Panc1 (cell line): ENCODE data around the gene KLC1.

Experiments used
- CTCF ChIP-seq: fragments of 450-650 bp; IDR thresholded peaks from 2 replicates; pipeline ENCODE4 v1.5.1; 2017; ENCODE audit warnings: mild to moderate bottlenecking
- POLR2AphosphoS5 ChIP-seq: IDR thresholded peaks from 2 replicates; pipeline ENCODE4 v1.6.1; 2012; ENCODE audit warnings: mild to moderate bottlenecking, low read depth, low read length, moderate library complexity
- SIN3A ChIP-seq: IDR thresholded peaks from 2 replicates; pipeline ENCODE4 v1.6.1; 2012; ENCODE audit warnings: low read depth, mild to moderate bottlenecking, low read length, moderate library complexity, borderline replicate concordance; ENCODE audit not compliant: insufficient read depth
- TCF7L2 ChIP-seq: IDR thresholded peaks from 2 replicates; pipeline ENCODE4 v1.6.1; 2011; ENCODE audit warnings: mild to moderate bottlenecking, low read depth, low read length, inconsistent platforms
- TF ChIP-seq, protein P1 (sequence below), 2 experiments: IDR thresholded peaks; 2 replicates each; pipeline ENCODE4 v1.6.1; 2011 to 2012; ENCODE audit warnings: low read depth in 2 of 2, control low read depth in 1 of 2, low read length in 1 of 2, mild to moderate bottlenecking in 1 of 2, moderate library complexity in 1 of 2; ENCODE audit not compliant: insufficient read depth in 1 of 2

DNA sequence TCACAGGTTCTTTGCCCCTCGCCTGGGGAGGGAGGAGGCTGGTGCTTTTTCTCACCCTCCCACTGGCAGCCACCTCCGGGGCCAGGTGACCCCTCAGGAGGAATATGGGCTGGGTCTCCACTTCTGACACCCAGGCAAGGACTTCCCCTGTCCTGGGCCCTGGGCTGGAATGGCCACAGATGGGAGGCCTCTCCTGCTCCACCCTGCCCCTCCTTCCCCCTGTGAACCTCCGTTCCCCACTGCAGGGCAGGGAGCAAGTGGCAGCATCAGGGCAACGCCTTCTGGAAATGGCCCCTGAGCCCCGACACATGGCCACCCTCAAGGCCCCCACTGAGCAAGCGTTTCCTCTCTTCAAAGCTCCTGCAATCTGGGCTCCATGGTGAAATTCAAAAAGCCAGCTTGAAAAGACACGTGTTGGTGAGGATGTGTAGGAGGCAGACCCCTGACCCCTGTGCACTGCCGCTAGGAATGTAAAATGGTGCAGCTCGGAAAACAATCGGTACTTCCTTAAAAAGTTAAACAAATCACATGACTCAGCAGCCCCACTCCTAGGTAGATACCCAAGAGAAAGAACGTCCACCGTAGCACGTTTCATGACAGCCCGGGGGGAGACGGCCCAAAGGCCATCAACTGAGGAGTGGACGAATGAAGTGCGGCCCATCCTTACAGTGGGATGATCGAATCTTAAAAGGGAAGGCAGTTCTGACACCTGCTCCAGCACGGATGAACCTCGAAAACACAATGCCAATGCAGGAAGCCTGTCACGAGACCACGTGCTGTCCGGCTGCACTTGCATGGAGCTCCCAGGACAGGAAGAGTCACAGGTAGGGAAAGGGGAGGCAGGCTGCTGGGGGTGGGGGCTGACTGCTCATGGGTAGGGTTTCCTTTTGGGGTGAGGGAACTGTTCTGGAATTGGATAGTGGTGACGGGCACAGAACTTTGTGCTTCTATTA, 74.7 kb downstream of the KLC1 start:
- TF ChIP-seq CTCF (no peak), POLR2AphosphoS5 (no peak), TCF7L2 (no peak), SIN3A (no peak)
- TF ChIP-seq, protein P1, sequence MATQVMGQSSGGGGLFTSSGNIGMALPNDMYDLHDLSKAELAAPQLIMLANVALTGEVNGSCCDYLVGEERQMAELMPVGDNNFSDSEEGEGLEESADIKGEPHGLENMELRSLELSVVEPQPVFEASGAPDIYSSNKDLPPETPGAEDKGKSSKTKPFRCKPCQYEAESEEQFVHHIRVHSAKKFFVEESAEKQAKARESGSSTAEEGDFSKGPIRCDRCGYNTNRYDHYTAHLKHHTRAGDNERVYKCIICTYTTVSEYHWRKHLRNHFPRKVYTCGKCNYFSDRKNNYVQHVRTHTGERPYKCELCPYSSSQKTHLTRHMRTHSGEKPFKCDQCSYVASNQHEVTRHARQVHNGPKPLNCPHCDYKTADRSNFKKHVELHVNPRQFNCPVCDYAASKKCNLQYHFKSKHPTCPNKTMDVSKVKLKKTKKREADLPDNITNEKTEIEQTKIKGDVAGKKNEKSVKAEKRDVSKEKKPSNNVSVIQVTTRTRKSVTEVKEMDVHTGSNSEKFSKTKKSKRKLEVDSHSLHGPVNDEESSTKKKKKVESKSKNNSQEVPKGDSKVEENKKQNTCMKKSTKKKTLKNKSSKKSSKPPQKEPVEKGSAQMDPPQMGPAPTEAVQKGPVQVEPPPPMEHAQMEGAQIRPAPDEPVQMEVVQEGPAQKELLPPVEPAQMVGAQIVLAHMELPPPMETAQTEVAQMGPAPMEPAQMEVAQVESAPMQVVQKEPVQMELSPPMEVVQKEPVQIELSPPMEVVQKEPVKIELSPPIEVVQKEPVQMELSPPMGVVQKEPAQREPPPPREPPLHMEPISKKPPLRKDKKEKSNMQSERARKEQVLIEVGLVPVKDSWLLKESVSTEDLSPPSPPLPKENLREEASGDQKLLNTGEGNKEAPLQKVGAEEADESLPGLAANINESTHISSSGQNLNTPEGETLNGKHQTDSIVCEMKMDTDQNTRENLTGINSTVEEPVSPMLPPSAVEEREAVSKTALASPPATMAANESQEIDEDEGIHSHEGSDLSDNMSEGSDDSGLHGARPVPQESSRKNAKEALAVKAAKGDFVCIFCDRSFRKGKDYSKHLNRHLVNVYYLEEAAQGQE (IDR thresholded peaks at IDR 0.05; ENCODE audit: insufficient read depth in 1 of 2, low read depth in 2 of 2, low read length in 1 of 2), result no peak
